ENCODE data around the gene UVRAG. TPM values are rescaled to one million over a fixed set of nuclear protein-coding genes. Genes with fewer than 3 reads are reported as not detected.

UVRAG gene
- total RNA-seq, result 10 to 100 TPM; 15.9 to 22.4 TPM
- long read RNA-seq, full-length matches to known transcripts, result 13 of 21 reads
- long read RNA-seq, partial matches to known transcripts, result 7 of 21 reads
- long read RNA-seq, other reads (novel, unspliced or antisense), result 1 of 21 reads

GRCh38 chr11:75814677-75815344 lies at the start of gene UVRAG:
Gene UVRAG (plus strand): TSS chr11:75815210. CDS start chr11:75815408, 198 bp downstream.
- intact Hi-C loops (cut with DNase I, micrococcal nuclease), result no loop called here

DNA sequence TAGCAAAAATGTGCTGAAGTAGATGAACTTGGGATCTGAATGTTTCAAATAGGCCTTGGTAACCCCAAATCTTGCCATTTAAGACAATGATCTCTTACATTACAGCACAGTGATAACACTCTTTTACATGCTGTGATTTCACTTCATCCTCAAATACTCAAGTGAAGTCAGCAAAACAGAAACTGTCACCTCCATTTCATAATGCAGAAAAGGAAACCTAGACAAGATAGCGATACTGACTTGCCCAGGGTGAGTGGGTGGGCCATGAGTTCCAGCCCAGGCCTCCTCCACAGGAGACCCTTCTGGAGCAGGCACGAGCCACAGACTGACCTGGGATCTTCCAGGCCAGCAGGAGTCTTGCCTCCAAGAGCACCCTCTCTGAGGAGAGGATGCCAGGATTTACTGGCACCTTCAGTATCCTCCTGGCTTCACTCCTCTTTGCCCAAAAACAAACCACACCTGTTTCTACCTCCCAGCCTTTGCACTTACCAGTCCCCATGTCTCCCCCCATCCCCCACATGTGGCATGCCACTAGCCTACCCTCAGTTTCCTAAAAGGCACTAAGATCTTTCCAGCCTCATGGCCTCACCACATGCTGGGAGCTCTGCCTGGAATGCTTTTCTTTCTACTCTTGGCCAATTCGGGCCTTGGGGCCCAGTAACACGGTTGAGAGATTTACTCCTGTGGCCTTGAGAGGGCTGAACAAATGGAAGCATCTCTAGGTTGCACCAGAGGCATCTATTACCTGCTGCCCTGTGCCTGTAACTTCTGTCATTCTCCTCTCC lies 48.4 kb upstream of the UVRAG start:
- no peak for DNase-seq
- intact Hi-C loops (cut with DNase I, micrococcal nuclease), result no loop called here
- no peak for ATAC-seq

More at GRCh38 chr11:75814677-75815344, at the start of gene UVRAG:
- peak; percentile 97 to 99 for DNase-seq
- ATAC-seq, result peak; percentile 90

DNA sequence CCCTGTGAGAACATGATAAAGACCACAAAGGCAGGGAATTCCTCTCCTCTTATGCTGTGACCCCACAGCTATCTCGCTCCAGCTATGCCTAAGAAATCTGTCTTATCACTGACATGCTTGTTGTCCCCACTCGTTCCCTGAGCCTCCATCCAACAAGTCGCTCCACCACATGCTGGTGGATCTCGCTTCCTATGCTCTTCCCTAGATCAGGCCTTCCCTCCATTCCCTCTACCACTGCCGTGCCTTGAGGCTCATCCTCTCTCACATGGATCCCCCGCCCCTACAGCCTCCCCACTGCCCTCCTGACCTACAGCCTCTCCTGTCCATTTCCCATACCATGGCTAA lies 47.8 kb upstream of the UVRAG start:
- ATAC-seq, result no peak
- intact Hi-C loops (cut with DNase I, micrococcal nuclease), result no loop called here
- DNase-seq, result no peak

GRCh38 chr11:75767793-75768111 lies 47.3 kb upstream of the UVRAG start:
- intact Hi-C loops (cut with DNase I, micrococcal nuclease), result no loop called here
- DNase-seq (no peak), ATAC-seq (no peak)

DNA sequence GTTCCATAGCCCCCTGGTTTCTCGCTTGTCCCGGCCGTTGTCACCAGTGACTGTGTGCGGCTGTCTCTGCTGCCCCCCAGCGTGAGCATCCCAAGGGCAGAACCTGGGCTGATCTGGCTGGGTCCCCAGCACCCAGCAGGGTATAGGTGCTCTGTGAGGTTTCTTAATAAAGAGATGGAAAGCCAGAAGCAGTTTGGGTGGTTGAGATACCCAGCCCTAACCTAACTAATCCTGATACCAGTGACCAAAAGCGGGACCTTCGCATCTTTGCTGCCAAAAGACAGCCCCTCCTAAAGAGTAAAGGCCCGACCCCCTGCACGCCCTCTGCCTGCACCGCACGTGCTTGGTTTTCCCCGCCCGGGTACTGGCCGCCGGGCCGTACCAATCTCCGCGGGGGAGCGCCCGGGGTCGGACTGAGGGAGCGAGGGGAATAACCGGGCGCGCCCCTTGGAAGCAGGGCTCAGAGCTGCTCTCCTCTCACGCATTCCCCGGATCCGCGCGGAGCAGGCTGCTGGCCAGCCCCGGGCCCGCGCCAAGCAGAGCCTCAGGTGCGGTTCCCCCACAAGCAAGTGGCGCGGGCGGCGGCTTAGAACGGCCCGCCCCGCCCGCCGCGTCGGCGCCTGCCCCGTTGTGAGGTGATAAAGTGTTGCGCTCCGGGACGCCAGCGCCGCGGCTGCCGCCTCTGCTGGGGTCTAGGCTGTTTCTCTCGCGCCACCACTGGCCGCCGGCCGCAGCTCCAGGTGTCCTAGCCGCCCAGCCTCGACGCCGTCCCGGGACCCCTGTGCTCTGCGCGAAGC lies 46.7 kb upstream of the UVRAG start, which contains the start of gene DGAT2:
Gene DGAT2, plus strand, starts transcription at position 667 of the 797 bp plus-strand sequence. CDS start 214 bp downstream, outside the sequence.
- ATAC-seq (peak; percentile 97), DNase-seq (peak; percentile 73 to 87)
- intact Hi-C loops (cut with DNase I, micrococcal nuclease), result no loop called here

DNA sequence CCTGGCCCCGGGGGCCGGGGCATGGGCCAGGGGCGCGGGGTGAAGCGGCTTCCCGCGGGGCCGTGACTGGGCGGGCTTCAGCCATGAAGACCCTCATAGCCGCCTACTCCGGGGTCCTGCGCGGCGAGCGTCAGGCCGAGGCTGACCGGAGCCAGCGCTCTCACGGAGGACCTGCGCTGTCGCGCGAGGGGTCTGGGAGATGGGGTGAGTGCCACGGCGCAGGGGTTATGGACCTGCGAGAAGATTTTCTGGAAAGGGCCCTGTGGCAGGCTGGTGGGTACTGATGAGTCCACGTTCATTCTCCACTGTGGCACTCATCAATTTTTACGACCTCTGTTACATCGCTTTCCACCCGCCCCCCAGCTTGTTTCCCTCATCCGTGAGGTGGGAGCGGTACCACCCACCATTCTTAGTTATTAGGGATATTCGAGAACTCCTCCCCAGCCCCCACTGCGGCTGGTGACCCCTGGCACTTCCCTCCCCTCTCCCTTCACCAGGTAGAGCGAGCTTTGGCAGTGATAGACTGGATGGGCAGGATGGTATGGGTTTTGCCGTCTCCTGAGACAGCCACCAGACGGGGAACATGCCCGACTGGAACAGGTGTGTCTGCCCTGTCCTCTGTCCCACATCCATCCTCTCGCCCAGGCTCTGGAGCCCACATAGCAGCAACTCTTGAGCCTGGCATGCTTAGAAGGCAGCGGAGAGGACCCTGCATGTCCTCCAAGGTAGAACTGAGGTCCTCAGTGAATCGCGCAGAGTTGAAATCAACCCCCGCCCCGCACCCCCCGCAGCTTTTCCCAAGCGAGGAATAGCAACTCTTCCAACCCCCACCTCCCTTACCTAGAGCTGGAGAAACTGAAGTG lies 45.9 kb upstream of the UVRAG start:
- DNase-seq, result no peak
- ATAC-seq, result peak; percentile 53

GRCh38 chr11:75770102-75770501 lies 44.9 kb upstream of the UVRAG start:
- intact Hi-C loops (cut with DNase I, micrococcal nuclease), result no loop called here
- no peak for ATAC-seq
- no peak for DNase-seq

More for the DNA sequence above, 45.9 kb upstream of the UVRAG start:
- intact Hi-C loops (cut with DNase I, micrococcal nuclease), result no loop called here

DNA sequence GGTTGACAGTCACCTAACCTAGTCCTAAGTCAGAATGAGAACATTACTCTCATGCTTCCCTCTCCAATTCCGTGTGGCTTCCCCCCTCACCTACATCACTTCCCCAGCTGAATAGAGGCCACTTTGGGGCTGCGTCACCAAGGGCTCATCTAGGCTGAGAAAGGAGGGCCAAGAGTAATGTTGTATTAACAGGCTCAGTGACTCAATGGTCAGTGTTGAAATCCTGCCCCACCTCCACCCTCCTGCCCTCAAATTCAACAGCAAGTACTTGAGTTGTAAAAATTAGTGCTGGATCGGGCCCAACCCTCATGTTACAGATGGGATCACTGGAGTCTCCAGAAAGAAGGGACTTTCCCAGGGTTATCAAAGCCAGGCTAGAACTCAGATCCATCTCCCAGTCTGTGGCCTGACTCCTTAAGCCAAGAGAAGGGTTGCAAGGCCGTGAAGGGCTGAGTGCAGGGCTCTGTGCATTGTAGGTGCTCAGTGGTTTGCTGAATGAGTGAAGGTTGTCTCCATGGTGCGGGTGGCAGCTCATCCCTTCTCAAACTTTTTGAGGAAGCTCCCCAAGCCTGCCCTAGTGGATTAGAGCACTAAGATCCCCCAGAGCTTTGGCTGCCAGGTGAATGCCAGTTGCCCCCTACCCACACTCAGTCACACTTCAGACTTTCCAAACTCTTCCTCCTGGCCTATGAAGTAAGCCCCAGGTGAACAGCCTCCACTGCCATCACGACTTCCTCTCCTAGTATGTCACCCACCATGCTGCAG lies 43.2 kb upstream of the UVRAG start:
- DNase-seq (no peak), ATAC-seq (no peak)
- intact Hi-C loops (cut with DNase I, micrococcal nuclease), result no loop called here

DNA sequence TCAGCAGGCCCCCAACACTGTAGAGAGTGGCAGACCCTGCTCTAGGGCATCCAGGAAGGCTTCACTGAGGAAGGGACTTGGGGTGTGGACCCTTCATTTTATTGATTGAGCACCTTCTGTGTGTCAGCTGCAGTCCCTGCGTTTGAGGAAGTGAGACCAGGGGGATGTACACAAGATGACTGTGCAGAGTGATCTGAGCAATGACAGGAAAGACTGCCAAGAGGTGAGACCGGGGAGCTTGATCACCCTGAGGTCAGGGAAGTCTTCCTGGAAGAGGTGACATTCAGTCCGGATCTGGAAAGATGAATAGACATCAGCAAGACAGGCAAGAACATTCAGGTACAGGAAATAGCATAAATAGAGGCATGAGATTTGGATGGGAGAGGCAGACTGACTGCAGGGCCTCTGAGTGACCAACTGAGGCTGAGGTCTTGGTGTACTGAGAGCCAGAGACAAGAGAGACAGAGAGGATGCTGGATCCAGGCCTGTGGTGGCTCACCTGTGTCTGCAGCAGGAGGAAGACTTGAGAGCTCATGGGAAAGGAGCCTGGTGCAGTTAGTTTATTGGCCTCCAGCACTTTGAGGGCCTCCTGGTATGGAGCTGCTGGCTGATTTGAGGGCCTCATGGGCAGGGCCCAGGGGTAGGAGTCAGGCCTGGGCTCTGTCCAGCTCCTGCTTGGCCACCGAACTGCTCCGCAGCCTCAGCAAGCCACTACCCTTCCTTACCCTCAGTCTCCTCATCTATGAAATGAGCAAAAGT lies 41.2 kb upstream of the UVRAG start:
- DNase-seq (no peak), ATAC-seq (peak; percentile 26)

DNA sequence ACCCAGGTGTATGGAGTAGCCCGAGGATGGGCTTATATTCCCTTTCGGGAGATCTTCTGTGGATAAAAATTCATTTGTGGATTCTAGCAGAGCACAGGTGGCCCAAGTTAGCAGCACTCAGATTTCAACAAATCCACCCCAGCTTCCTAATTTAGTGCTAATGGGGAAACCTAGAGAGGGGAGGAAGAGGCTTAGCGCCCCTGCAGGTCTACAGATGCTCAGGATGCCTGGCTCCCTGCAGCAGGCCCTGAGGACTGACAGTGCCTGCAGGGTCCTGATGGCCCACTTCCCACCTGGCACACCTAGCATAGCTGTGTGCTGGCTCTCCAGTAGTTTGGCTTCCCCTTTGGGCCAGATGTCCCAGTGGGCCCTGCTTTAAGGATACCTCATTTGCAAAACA lies 40.0 kb upstream of the UVRAG start:
- ATAC-seq, result no peak
- intact Hi-C loops (cut with DNase I, micrococcal nuclease), result no loop called here
- no peak for DNase-seq

More for the DNA sequence above, 41.2 kb upstream of the UVRAG start:
- intact Hi-C loops (cut with DNase I, micrococcal nuclease), result no loop called here

DNA sequence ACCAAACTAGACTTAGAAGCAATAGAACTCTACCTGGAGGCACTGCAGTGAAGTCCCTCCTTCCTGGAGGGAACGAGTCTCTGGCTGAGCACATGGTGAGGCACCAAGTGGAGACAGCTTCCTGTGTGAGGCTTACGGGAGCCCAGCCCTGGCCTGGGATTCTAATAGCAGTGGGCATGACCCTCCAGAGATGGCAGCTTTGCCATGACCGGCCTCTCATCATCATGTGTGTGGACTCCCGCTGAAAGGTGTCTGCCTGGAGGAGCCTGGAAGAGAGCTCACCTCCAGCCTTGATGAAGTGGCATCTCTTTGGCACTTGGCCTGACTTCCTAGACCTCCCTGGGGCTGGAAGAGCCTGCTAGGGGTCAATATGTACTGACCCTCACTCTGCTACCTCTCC lies 38.5 kb upstream of the UVRAG start:
- ATAC-seq (no peak), DNase-seq (no peak)
- intact Hi-C loops (cut with DNase I, micrococcal nuclease), result no loop called here

DNA sequence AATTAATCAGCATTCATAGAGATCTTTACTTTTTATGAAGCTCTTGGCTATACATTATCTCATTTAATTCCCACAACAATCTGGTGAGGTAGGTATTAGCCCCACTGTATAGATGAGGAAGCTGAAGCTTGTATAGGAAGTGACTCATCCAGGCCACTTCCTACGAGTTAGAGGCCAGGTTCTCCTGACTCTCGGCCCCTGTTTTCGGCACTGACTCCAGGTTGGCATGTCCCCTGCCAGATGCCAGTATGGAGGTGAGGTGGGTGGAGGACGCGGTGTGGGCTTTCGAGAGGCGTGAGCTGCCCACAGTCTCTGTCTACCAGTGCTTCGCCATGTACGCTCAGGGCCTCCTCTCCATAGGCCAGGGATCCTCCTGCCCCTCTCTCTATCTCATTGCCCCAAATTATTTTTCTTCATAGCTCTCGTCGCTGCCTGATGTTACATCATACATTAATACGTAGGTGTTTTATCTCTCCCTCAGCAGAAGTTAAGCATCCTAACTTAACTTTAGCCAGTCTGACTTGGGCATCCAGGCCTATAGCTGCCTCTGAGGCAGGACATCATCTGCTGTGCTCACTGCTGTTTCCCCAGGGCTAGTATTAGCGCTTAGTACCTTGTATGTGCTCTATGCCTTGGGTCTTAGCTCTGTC lies 37.4 kb upstream of the UVRAG start:
- DNase-seq (no peak), ATAC-seq (no peak)
- intact Hi-C loops (cut with DNase I, micrococcal nuclease), result no loop called here

DNA sequence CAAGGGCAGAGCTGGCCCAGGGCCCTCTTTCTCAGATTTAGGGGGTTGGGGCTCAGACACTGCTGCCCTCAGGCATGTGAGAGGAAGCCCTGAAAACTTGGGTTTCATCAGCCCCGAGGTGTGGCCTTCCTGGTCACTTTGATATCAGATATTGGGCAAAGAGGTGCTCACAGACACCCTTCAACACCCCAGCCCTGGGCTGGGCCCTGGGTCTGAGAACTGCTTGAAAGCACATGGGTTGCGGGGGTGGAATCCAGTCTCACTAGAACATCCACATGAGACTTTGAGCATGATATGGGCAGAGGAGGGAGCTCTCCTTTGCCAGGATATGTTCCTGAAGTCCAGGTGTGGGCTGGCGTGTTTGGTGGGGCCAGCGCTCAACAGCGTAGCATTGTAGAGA lies 36.0 kb upstream of the UVRAG start:
- intact Hi-C loops (cut with DNase I, micrococcal nuclease), result no loop called here
- DNase-seq, result no peak
- no peak for ATAC-seq

DNA sequence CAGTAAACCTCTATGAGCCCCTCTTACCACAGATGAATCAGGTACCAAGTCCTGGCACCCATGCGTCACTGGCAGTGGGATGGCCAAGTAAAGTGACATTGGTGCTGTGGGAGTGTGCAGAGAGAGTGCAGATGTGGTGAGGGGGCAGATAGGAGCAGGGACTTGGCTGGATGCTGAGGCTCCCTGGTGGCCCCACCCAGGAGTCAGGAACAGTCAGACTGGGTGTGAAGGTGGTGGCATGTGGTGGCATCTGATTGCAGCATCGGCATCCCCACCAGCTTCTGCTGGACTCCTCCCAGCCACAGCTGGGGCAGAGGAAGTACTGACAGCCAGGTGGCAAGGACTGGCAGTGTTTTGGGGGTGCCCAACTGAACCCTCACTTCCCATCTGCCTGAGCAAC lies 35.0 kb upstream of the UVRAG start:
- no peak for ATAC-seq

DNA sequence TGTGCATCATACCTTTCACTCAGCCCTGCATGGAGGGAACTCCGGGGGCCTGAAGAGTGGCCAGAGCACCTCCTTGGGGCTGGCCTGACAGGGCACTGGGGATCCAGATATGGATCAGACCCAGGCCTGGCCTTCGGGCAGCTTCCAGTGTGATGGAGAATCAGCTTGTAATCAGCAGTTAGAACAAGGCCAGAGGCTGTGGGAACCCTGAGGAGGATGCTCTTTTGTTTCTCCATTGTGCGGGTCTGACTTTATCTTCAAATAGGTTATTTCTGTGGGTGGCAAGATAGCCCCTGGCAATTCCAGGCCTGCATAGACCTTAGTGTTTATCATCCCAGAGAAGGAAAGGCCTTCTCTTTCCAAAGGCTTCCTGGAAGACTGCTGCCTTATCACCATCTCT lies 34.1 kb upstream of the UVRAG start:
- ATAC-seq (no peak), DNase-seq (no peak)
- intact Hi-C loops (cut with DNase I, micrococcal nuclease), result no loop called here

More for the DNA sequence above, 35.0 kb upstream of the UVRAG start:
- no peak for DNase-seq
- intact Hi-C loops (cut with DNase I, micrococcal nuclease), result no loop called here

- DNase-seq (no peak), ATAC-seq (no peak)
- intact Hi-C loops (cut with DNase I, micrococcal nuclease), result no loop called here
Observed at GRCh38 chr11:75781296-75781695, 33.7 kb upstream of the UVRAG start.

- intact Hi-C loops (cut with DNase I, micrococcal nuclease), result no loop called here
- DNase-seq, result no peak
- ATAC-seq, result no peak
Observed at GRCh38 chr11:75781831-75782230, 33.2 kb upstream of the UVRAG start.

All from left colon (tissue), 2 donors.